ENCODE measurements around the gene DOCK9.

The DOCK9 gene

DNA sequence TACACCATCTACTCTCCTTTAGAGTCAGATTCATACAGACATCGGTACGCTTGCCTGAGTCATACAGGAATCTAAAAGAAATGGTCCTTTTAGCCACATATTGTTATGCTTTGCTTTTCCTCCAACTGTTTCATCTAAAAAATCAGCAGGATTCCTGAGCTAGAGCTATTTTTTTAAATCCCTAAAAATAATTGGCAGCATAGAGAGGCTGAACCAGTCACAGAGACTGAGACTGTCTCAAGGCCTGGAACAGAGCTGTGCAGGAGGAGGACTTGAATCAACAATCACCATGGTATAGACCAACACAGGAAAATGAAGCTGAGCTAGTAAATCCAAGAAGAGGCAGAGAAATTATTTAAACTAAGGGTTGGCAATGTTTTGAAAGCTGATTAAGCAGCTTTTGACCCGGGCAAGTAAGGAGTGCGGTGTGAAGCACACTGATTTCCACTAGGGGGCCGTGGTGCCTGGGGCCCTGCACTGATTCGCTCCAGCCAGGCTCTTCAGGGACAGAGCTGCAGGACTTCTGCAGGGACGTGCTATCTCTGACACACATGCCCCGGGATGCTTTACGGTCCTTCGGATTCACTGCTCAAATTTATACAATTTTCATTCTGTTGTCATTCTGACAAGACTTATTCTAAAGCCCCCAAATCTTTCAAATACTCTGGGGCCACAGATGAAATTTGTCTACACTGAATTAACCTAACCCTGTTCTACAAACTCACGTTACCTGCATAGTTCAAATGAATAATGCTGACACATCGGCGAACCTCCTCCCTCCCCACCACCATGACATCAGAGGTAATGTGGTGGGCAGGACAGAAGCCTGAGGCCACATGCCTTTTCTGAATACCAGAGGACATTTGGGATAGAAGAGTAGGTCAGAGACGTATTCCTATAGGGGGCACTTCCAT lies 137.8 kb downstream of the DOCK9 start:
- DNase-seq (ENCODE audit: low read depth): peak; percentile 56
- H3K4me3 ChIP-seq (ENCODE audit: low read depth, low read length): no peak overlapping the region
- TF ChIP-seq CTCF (IDR thresholded peaks at IDR 0.05; ENCODE audit: insufficient read depth, low read depth, low read length, missing control alignments): peak; percentile 93

GRCh38 chr13:98838776-98839175 lies 139.1 kb downstream of the DOCK9 start:
- no peak for TF ChIP-seq CTCF (IDR thresholded peaks at IDR 0.05; ENCODE audit: insufficient read depth, low read depth, low read length, missing control alignments)
- DNase-seq (ENCODE audit: low read depth): no peak
- H3K4me3 ChIP-seq (ENCODE audit: low read depth, low read length): no peak overlapping the region

DNA sequence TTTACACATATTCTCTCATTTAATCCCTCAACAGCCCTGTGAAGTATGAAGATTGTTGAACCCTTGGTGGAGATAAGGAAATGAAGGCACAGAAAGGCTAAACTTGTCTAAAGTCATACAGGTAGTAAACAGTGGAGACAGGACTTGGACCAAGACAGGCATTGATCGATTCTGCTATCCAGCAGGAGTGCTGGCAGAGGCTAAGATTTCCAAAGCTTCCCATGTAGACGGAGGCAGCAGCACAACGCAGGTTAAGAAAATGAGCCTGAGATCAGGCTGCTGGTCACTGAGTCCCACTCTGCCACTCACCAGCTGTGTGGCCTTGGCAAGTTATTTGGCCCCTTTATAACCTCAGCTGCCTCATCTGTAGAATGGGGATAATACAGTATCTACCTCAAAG lies 140.0 kb downstream of the DOCK9 start:
- no peak for TF ChIP-seq CTCF (IDR thresholded peaks at IDR 0.05; ENCODE audit: insufficient read depth, low read depth, low read length, missing control alignments)
- H3K4me3 ChIP-seq (ENCODE audit: low read depth, low read length): no peak overlapping the region
- no peak for DNase-seq (ENCODE audit: low read depth)

DNA sequence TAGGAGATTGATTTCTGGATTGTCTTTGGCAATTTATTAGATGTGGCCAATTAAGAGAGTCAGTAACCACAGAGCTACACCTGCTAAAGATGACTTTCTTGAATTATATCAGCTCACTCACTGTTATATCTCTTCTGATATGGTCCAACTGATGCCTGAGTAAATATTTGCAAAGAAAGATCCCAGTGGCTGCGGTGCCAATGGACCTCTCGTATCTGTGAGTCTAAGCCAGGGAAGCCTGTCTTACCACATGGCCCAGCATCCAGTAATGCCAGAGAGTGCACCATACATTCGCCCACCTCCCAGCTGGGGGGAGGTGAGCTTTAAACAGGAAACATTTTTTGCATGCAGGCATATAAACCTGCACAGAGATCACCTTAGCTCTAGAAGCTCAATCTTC lies 142.7 kb downstream of the DOCK9 start:
- TF ChIP-seq CTCF (IDR thresholded peaks at IDR 0.05; ENCODE audit: insufficient read depth, low read depth, low read length, missing control alignments): no peak
- DNase-seq (ENCODE audit: low read depth): no peak

DNA sequence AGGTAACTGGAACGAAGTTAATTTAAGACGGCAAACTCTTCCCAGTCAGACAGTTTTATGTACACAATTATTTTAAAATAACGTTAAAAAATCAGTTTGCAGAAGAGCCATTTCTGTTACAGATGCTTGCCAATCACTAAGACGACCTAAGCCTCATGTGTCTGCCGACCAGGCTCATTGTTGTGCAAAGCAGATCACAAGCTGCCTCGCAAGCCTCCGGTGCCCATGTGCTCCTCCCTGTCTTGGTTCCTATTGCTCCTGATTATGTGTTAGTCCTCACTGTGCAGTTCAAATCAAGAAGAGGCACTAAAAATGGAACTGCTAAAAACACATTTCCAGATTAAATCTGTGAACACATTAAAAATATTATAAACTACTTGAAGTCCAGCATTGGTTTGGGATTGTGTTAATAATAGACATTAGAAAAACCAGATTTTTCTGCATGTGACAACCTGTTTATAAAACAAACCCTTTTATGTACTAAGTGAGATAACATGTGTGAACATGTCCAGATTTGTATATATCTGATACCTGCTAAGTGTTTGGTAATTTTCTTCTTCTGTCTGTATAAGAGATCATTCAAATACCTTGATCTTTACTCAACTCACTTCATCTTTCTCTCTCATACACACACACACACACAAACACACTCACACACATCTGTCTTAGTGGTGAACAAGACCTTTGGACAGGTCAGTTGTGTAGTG lies 143.5 kb downstream of the DOCK9 start:
- no peak overlapping the region for H3K4me3 ChIP-seq (ENCODE audit: low read depth, low read length)
- DNase-seq (ENCODE audit: low read depth): no peak
- no peak for TF ChIP-seq CTCF (IDR thresholded peaks at IDR 0.05; ENCODE audit: insufficient read depth, low read depth, low read length, missing control alignments)

More for the DNA sequence above, 142.7 kb downstream of the DOCK9 start:
- no peak overlapping the region for H3K4me3 ChIP-seq (ENCODE audit: low read depth, low read length)

DNA sequence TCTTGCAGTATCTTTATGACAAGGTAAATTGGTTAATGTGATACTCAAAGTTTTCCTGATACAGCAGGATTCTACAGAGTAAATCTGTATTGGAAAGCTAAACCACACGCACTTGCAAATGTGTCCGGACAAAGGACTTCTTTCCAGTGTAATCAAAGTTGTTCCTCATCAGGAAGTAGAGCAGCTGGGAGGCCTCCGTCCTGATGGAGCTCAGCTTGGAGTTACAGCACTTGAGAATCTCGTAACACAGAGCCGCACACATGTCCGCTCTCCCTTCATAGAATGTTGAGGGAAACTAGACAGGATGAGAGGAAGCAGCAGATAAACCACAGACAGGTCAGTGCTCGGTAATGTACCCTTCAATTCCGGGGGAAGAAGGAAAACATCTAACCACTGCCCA lies 146.6 kb downstream of the DOCK9 start:
- H3K4me3 ChIP-seq (ENCODE audit: low read depth, low read length): no peak overlapping the region
- TF ChIP-seq CTCF (IDR thresholded peaks at IDR 0.05; ENCODE audit: insufficient read depth, low read depth, low read length, missing control alignments): no peak
- DNase-seq (ENCODE audit: low read depth): no peak
